Measurements from ENCODE around the gene LRRC49. TPM values are rescaled to one million over a fixed set of nuclear protein-coding genes. Genes with fewer than 3 reads are reported as not detected.

Gene LRRC49
- total and polyA plus RNA-seq, 2 donors (not counting 3 experiments of a cell fraction or from before 2014, with no cell fraction given) = 3.0 to 6.6 TPM

- H3K4me2 ChIP-seq (ENCODE audit: insufficient read depth, low read length) = no peak overlapping the region
Observed at GRCh38 chr15:71048913-71049675, 156.5 kb downstream of the LRRC49 start.

More at GRCh38 chr15:71048913-71049675, 156.5 kb downstream of the LRRC49 start:
- intact Hi-C loops (cut with micrococcal nuclease) = no loop called here
- POLR2A ChIA-PET = no interaction called here
- dilution Hi-C loops (cut with MboI; ENCODE audit: extremely low pct_ligation_motif_present, low sequenced_read_pairs) = no loop called here
- TF ChIP-seq CTCF (IDR thresholded peaks at IDR 0.05; ENCODE audit: extremely low read depth in 1 of 2, insufficient read depth in 1 of 2, low read depth in 1 of 2, low read length in 2 of 2) (no peak), EZH2 (IDR thresholded peaks at IDR 0.05; ENCODE audit: borderline replicate concordance, low read depth, low read length, severe bottlenecking) (no peak), GATA2 (IDR thresholded peaks at IDR 0.05; ENCODE audit: insufficient read depth, insufficient read length, low read depth, low read length) (no peak), FOS (IDR thresholded peaks at IDR 0.05; ENCODE audit: borderline replicate concordance, insufficient read depth, low read length) (no peak), POLR2A (IDR thresholded peaks at IDR 0.05; ENCODE audit: low read depth, low read length) (no peak), POLR2AphosphoS5 (IDR thresholded peaks at IDR 0.05; ENCODE audit: insufficient read depth, low read depth, low read length) (no peak), MAX (IDR thresholded peaks at IDR 0.05; ENCODE audit: insufficient read depth, insufficient read length) (no peak), MYC (IDR thresholded peaks at IDR 0.05; ENCODE audit: low read depth, low read length) (no peak), JUN (IDR thresholded peaks at IDR 0.05; ENCODE audit: borderline replicate concordance, insufficient read depth, insufficient read length, low read depth) (no peak)
- H2AFZ ChIP-seq (ENCODE audit: low read depth, low read length) = no peak overlapping the region
- DNase-seq (ENCODE audit: low read depth, low spot score) = no peak
- H3K4me1 ChIP-seq (ENCODE audit: control insufficient read depth, extremely low read depth, insufficient read depth, low read length) = no peaks in the 10 kb centered on the region
- no peaks in the 10 kb centered on the region for H3K9me3 ChIP-seq (replicated peaks; ENCODE audit: control insufficient read depth, insufficient read depth, low read length)
- no peak overlapping the region for H3K4me3 ChIP-seq (replicated peaks in 1 of 3; ENCODE audit: insufficient read depth in 1 of 3, low read depth in 1 of 3, low read length in 3 of 3)
- CTCF ChIA-PET = interaction anchor here (0.9 to 1.8 kb wide), 4 partner anchors 16 to 392 kb away, joined by 3 to 7 read pairs (median 4); no protein-coding TSS in a partner anchor
- no peak for FAIRE-seq
- H3K27me3 ChIP-seq (ENCODE audit: control insufficient read depth in 2 of 2, insufficient read depth in 2 of 2, low read length in 2 of 2) = no peaks in the 10 kb centered on the region
- H3K9ac ChIP-seq (replicated peaks; ENCODE audit: extremely low read depth, insufficient read depth, low read length) = no peak overlapping the region
- no peaks in the 10 kb centered on the region for H4K20me1 ChIP-seq (replicated peaks; ENCODE audit: control insufficient read depth, extremely low read depth, insufficient read depth, low read length)
- BruUV-seq (replicated peaks) = no TSS peak
- no peaks in the 10 kb centered on the region for H3K36me3 ChIP-seq (ENCODE audit: control insufficient read depth in 2 of 2, extremely low read depth in 1 of 2, insufficient read depth in 2 of 2, low read length in 2 of 2)
- H3K79me2 ChIP-seq (ENCODE audit: control insufficient read depth, insufficient read depth, low read length) = no peaks in the 10 kb centered on the region
- H3K9me1 ChIP-seq (replicated peaks; ENCODE audit: control insufficient read depth, extremely low read depth, insufficient read depth, low read length) = no peaks in the 10 kb centered on the region
- no peak overlapping the region for H3K27ac ChIP-seq (ENCODE audit: insufficient read depth, low read depth, low read length)
